Body of pancreas (tissue), 4 donors: ENCODE measurements around the gene TM9SF1. TPM values are rescaled to one million over a fixed set of nuclear protein-coding genes. Genes with fewer than 3 reads are reported as not detected.
A peak's percentile ranks its signal among the peaks of the same experiment; 100 is the strongest.

Experiments
- ATAC-seq: fragments of 150-250 bp; one replicate; pipeline ENCODE4 v1.9.1; 2016
- DNase-seq, 4 donors: peaks; one replicate each; pipeline ENCODE4 v3.0.0-alpha.2; 2019
- H3K27ac ChIP-seq, 4 donors: fragments of 200-600 bp; sonication (generic); 1 replicate in 3 of 4; 2 replicates in 1 of 4; pipeline versions ENCODE4 v1.5.1 to v1.6.1; 2016 to 2019; ENCODE audit warnings: mild to moderate bottlenecking in 1 of 4, mixed read lengths in 1 of 4, moderate library complexity in 1 of 4
- H3K27me3 ChIP-seq, 2 donors: fragments of 200-600 bp; sonication (generic); one replicate each; pipeline ENCODE4 v1.6.0; 2016; ENCODE audit warnings: mild to moderate bottlenecking in 1 of 2
- H3K36me3 ChIP-seq, 2 donors: fragments of 200-600 bp; sonication (generic); replicated peaks in 1 of 2; 2 replicates each; pipeline ENCODE4 v1.5.1; 2016; ENCODE audit warnings: low read depth in 2 of 2; ENCODE audit not compliant: insufficient read depth in 1 of 2
- H3K4me1 ChIP-seq: fragments of 200-600 bp; sonication (generic); one replicate; pipeline ENCODE4 v1.6.0; 2016
- H3K4me3 ChIP-seq, 2 donors: fragments of 200-600 bp; sonication (generic); 1 replicate in 1 of 2; 2 replicates in 1 of 2; pipeline ENCODE4 v1.5.1; 2016 to 2019
- H3K9me3 ChIP-seq, 3 donors: fragments of 200-600 bp; sonication (generic); 1 replicate in 2 of 3; 2 replicates in 1 of 3; pipeline ENCODE4 v1.5.1; 2016
- POLR2A ChIP-seq, 3 donors: fragments of 450-650 bp; IDR thresholded peaks; one replicate each; pipeline ENCODE4 v1.6.1; 2016; ENCODE audit warnings: antibody characterized with exemption in 3 of 3, mild to moderate bottlenecking in 2 of 3
- WGBS, 2 donors: methylation state at CpG; one replicate each; pipeline ENCODE4 v1.1.5; 2017; 5-methylcytosine and 5-hydroxymethylcytosine counted together
- intact Hi-C: fragments of 100-400 bp; cut with DNase I; formaldehyde crosslinking; loops from one replicate; pipeline ENCODE4 v1.15.1; 2023
- total RNA-seq, 2 donors: library from RNA; depleted of rRNA; stranded (reverse); fragments of >200 nt; gene quantifications; one replicate each; pipeline ENCODE4 v1.1.0, GENCODE V29; 2016
- TF ChIP-seq, protein P1 (sequence below), 7 experiments: fragments of 450-650 bp in 4 of 7; fragments of 200-600 bp in 3 of 7; sonication (generic) in 3 of 7; IDR thresholded peaks; one replicate each; pipeline ENCODE4 v1.5.1; 2016 to 2019; ENCODE audit warnings: antibody characterized with exemption in 7 of 7

TM9SF1 gene
- total RNA-seq, 2 donors from 2014 or later, result 57.9 to 59.7 TPM

DNA sequence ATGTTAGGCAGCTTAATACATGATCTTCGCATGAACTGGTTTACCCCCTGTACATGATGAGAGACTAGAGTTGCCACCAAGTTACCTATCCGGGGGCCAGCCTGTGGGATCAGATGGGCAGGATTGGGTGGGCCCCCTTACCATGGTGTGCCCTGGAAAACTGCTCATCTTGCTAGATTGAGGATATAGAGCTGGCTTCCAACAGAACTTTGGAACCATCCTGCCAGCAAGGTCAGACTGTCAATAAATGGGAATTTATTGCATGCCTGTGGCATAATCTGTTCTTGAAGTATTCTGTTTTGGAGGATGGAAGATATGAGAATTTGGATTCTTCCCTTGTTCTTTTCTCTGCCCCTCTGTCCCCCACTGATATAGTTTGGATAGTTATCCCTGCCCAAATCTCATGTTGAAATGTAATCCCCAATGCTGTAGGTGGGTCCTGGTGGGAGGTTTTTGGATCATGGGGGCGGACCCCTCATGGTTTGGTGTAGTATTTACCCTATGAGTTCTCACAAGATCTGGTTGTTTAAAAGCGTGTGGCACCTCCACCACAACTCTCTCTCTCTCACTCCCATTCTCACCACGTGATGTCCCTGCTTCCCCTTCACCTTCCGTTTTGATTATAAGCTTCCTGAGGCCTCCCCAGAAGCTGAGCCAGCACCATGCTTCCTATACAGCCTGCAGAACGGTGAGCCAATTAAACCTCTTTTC is 3.7 kb upstream of the TM9SF1 start:
- DNase-seq (no peak), ATAC-seq (no peak)
- peaks cover 42% of the 10 kb centered on the region for H3K4me1 ChIP-seq
- H3K4me3 ChIP-seq, result no peak overlapping the region
- no peaks in the 10 kb centered on the region for H3K9me3 ChIP-seq
- intact Hi-C loops, result no loop called here
- TF ChIP-seq POLR2A (IDR thresholded peaks at IDR 0.05), result no peak
- TF ChIP-seq, protein P1, sequence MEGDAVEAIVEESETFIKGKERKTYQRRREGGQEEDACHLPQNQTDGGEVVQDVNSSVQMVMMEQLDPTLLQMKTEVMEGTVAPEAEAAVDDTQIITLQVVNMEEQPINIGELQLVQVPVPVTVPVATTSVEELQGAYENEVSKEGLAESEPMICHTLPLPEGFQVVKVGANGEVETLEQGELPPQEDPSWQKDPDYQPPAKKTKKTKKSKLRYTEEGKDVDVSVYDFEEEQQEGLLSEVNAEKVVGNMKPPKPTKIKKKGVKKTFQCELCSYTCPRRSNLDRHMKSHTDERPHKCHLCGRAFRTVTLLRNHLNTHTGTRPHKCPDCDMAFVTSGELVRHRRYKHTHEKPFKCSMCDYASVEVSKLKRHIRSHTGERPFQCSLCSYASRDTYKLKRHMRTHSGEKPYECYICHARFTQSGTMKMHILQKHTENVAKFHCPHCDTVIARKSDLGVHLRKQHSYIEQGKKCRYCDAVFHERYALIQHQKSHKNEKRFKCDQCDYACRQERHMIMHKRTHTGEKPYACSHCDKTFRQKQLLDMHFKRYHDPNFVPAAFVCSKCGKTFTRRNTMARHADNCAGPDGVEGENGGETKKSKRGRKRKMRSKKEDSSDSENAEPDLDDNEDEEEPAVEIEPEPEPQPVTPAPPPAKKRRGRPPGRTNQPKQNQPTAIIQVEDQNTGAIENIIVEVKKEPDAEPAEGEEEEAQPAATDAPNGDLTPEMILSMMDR (IDR thresholded peaks at IDR 0.05), result no peak
- WGBS, 2 donors, result 79 to 87% methylated on average over 7 of the region's 7 CpGs
- peaks cover 0 to 3% of the 10 kb centered on the region in 2 donors for H3K36me3 ChIP-seq
- no peaks in the 10 kb centered on the region for H3K27me3 ChIP-seq
- H3K27ac ChIP-seq, result no peak overlapping the region

GRCh38 chr14:24197056-24197450 is 1.8 kb upstream of the TM9SF1 start:
- H3K27ac ChIP-seq, result peak overlapping the region in 3 of 4 donors; percentile 92 to 98 (median 98)
- 36 to 68% methylated on average over 2 of the region's 2 CpGs for WGBS, 2 donors
- DNase-seq (no peak), ATAC-seq (no peak)
- intact Hi-C loops, result no loop called here
- no peaks in the 10 kb centered on the region for H3K27me3 ChIP-seq
- H3K4me1 ChIP-seq, result peaks cover 58% of the 10 kb centered on the region
- H3K36me3 ChIP-seq, result peaks cover 0 to 5% of the 10 kb centered on the region in 2 donors
- TF ChIP-seq POLR2A (IDR thresholded peaks at IDR 0.05), result no peak
- H3K9me3 ChIP-seq, result no peaks in the 10 kb centered on the region
- H3K4me3 ChIP-seq, result peak overlapping the region in 1 of 2 donors; percentile 87

- no peaks in the 10 kb centered on the region for H3K27me3 ChIP-seq
- intact Hi-C loops, result no loop called here
- H3K27ac ChIP-seq, result peak overlapping the region; percentile 92 to 98 (median 96)
- peak; percentile 30 for ATAC-seq
- peaks cover 56% of the 10 kb centered on the region for H3K4me1 ChIP-seq
- peaks cover 0 to 7% of the 10 kb centered on the region in 2 donors for H3K36me3 ChIP-seq
- no peaks in the 10 kb centered on the region for H3K9me3 ChIP-seq
- 12 to 24% methylated on average over 28 to 33 of the region's 33 CpGs for WGBS, 2 donors
- H3K4me3 ChIP-seq, result peak overlapping the region; percentile 78 to 87
- TF ChIP-seq, protein P1 (IDR thresholded peaks at IDR 0.05), result no peak
- no peak for TF ChIP-seq POLR2A (IDR thresholded peaks at IDR 0.05)
- peak in 1 of 4 donors; percentile 33 for DNase-seq
Observed at GRCh38 chr14:24196071-24197055, 1.1 kb upstream of the TM9SF1 start.

DNA sequence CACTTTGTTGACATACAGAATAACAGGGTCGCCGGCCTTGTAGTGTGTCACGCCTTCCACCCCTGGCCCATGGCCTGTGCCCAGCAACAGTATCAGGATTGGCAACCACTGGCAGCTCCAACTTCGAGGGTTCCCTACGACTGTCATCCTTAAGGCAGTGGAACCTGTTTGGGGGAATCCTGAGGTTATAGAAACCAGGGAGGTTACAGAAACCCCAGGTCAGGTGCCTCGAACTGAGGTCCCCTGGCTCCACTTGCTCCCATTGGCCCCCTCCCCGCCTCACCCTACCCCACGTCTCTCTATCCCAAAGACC is 412 bp downstream of the TM9SF1 start:
- peak overlapping the region; percentile 92 to 98 (median 96) for H3K27ac ChIP-seq
- peaks cover 0 to 6% of the 10 kb centered on the region in 2 donors for H3K36me3 ChIP-seq
- peak overlapping the region; percentile 78 to 87 for H3K4me3 ChIP-seq
- intact Hi-C loops, result no loop called here
- DNase-seq, result no peak
- WGBS, 2 donors, result 13 to 18% methylated on average over 3 to 8 of the region's 8 CpGs
- peaks cover 54% of the 10 kb centered on the region for H3K4me1 ChIP-seq
- no peaks in the 10 kb centered on the region for H3K9me3 ChIP-seq
- no peaks in the 10 kb centered on the region for H3K27me3 ChIP-seq
- no peak for ATAC-seq
- TF ChIP-seq POLR2A (IDR thresholded peaks at IDR 0.05), result no peak
- TF ChIP-seq, protein P1 (IDR thresholded peaks at IDR 0.05), result no peak
